Endothelial cell of umbilical vein (primary cell): ENCODE measurements around the gene PTPN9. TPM values are rescaled to one million over a fixed set of nuclear protein-coding genes. Genes with fewer than 3 reads are reported as not detected.
"Not testable (repeated sequence)": the region's sequence is repeated elsewhere in the genome, so short reads cannot be mapped to it uniquely, and the experiment has no call there.

Source experiments
- BruUV-seq: library from RNA; stranded (reverse); fragments of 400-500 nt; replicated peaks from 2 replicates; lab custom pipeline; 2021; lab: Mats Ljungman, UMichigan
- CTCF ChIA-PET: fragments of 300-600, 350-600 bp; sonication (Branson Sonifier 250); formaldehyde crosslinking; loops from one replicate; lab custom pipeline; 2021; ENCODE audit warnings: antibody characterized with exemption, inconsistent platforms; lab: Charles Lee
- POLR2A ChIA-PET: fragments of 300-600, 350-600 bp; sonication (Branson Sonifier 250); formaldehyde crosslinking; loops from one replicate; lab custom pipeline; 2021; ENCODE audit warnings: antibody characterized with exemption, inconsistent platforms; lab: Charles Lee
- DNase-seq: peaks from one replicate; pipeline ENCODE4 v3.0.0-alpha.2; 2011; ENCODE audit warnings: low read depth, low spot score
- FAIRE-seq: peaks from 2 replicates; lab custom pipeline; 2011; peaks lifted over from hg19 to GRCh38; lab: Jason Lieb, UNC
- H2AFZ ChIP-seq: 2 replicates; pipeline ENCODE4 v1.6.0; 2012; ENCODE audit warnings: low read depth, low read length, control low read depth, inconsistent platforms
- H3K27ac ChIP-seq: 2 replicates; pipeline ENCODE4 v1.5.1; 2011; ENCODE audit warnings: low read depth, mild to moderate bottlenecking, control low read depth, low read length, moderate library complexity; ENCODE audit not compliant: insufficient read depth
- H3K27me3 ChIP-seq, 2 experiments: 2 replicates each; pipeline versions ENCODE4 v1.6.0 to v1.6.1; 2011; ENCODE audit warnings: low read length in 2 of 2, mixed read lengths in 1 of 2; ENCODE audit not compliant: control insufficient read depth in 2 of 2, insufficient read depth in 2 of 2
- H3K36me3 ChIP-seq, 2 experiments: 2 replicates in 1 of 2; 3 replicates in 1 of 2; pipeline ENCODE4 v1.5.1; 2011; ENCODE audit warnings: low read length in 2 of 2, mild to moderate bottlenecking in 1 of 2, moderate library complexity in 1 of 2; ENCODE audit not compliant: control insufficient read depth in 2 of 2, insufficient read depth in 2 of 2; ENCODE audit errors: extremely low read depth in 1 of 2
- H3K4me1 ChIP-seq: 3 replicates; pipeline ENCODE4 v1.5.1; 2011; ENCODE audit warnings: mild to moderate bottlenecking, low read length; ENCODE audit not compliant: control insufficient read depth, insufficient read depth; ENCODE audit errors: extremely low read depth
- H3K4me2 ChIP-seq: 2 replicates; pipeline ENCODE4 v1.6.1; 2011; ENCODE audit warnings: low read length, control low read depth, mixed read lengths; ENCODE audit not compliant: insufficient read depth
- H3K4me3 ChIP-seq, 3 experiments: fragments of 200-600 bp in 1 of 3; sonication (generic), shearing (Covaris generic) in 1 of 3; replicated peaks in 1 of 3; 2 replicates each; pipeline ENCODE4 v1.5.1; 2011 to 2016; ENCODE audit warnings: control low read depth in 3 of 3, low read length in 3 of 3, mild to moderate bottlenecking in 2 of 3, inconsistent platforms in 1 of 3, low read depth in 1 of 3, moderate library complexity in 1 of 3; ENCODE audit not compliant: insufficient read depth in 1 of 3
- H3K79me2 ChIP-seq: 2 replicates; pipeline ENCODE4 v1.6.0; 2012; ENCODE audit warnings: low read length, inconsistent platforms; ENCODE audit not compliant: control insufficient read depth, insufficient read depth
- H3K9ac ChIP-seq: replicated peaks from 2 replicates; pipeline ENCODE3; 2011; ENCODE audit warnings: low read length, control low read depth; ENCODE audit not compliant: insufficient read depth; ENCODE audit errors: extremely low read depth
- H3K9me1 ChIP-seq: replicated peaks from 3 replicates; pipeline ENCODE4 v1.6.0; 2011; ENCODE audit warnings: mild to moderate bottlenecking, low read length; ENCODE audit not compliant: control insufficient read depth, insufficient read depth; ENCODE audit errors: extremely low read depth
- H3K9me3 ChIP-seq: replicated peaks from 2 replicates; pipeline ENCODE4 v1.5.1; 2012; ENCODE audit warnings: low read length, inconsistent platforms; ENCODE audit not compliant: control insufficient read depth, insufficient read depth
- H4K20me1 ChIP-seq: replicated peaks from 2 replicates; pipeline ENCODE3; 2011; ENCODE audit warnings: mild to moderate bottlenecking, low read length; ENCODE audit not compliant: control insufficient read depth, insufficient read depth; ENCODE audit errors: extremely low read depth
- FOS ChIP-seq: IDR thresholded peaks from 2 replicates; pipeline ENCODE4 v1.6.1; 2011; ENCODE audit warnings: mild to moderate bottlenecking, low read length, moderate library complexity, borderline replicate concordance; ENCODE audit not compliant: insufficient read depth
- dilution Hi-C: fragments of 300-500 bp; cut with MboI; formaldehyde crosslinking; loops from one replicate; pipeline ENCODE4 v1.15.0; 2019; ENCODE audit warnings: low sequenced_read_pairs; ENCODE audit not compliant: extremely low pct_ligation_motif_present
- intact Hi-C: fragments of 100-400 bp; cut with micrococcal nuclease; formaldehyde crosslinking; loops from one replicate; pipeline ENCODE4 v1.10.0; 2022
- polyA plus RNA-seq, 4 experiments: library from polyadenylated mRNA; depleted of rRNA in 3 of 4; stranded (reverse) in 3 of 4; unstranded in 1 of 4; fragments of >200 nt; gene quantifications; 2 replicates each; pipeline versions ENCODE4 v1.2.1 to v1.2.3, GENCODE V29; 2011 to 2012; ENCODE audit warnings: missing spikeins in 1 of 4
- total RNA-seq: library from RNA; stranded (reverse); gene quantifications from 2 replicates; pipeline ENCODE4 v1.2.3, GENCODE V29; 2021

The PTPN9 gene
- total and polyA plus RNA-seq, 2 donors (not counting 3 experiments of a cell fraction or from before 2014, with no cell fraction given) = 31.4 to 37.2 TPM

DNA sequence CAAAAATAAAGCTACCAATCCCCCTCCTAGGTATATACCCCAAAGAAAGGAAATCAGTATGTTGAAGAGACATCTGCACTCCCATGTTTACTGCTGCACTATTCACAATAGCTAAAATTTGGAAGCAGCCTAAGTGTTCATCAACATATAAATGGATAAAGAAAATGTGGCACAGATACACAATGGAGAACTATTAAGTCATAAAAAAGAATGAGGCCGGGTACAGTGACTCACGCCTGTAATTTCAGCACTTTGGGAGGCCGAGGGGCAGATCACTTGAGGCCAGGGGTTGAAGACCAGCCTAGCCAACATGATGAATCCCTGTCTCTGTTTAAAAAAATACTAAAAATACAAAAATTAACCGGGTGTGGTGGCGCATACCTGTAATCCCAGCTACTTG lies 10.0 kb upstream of the PTPN9 start:
- H2AFZ ChIP-seq = no peak overlapping the region
- FAIRE-seq (no peak), DNase-seq (no peak)
- no peaks in the 10 kb centered on the region for H3K9me1 ChIP-seq
- POLR2A ChIA-PET = no interaction called here
- no peak overlapping the region for H3K4me2 ChIP-seq
- intact Hi-C loops = no loop called here
- no peaks in the 10 kb centered on the region for H3K4me1 ChIP-seq
- TF ChIP-seq FOS = no peak
- no peak overlapping the region for H3K4me3 ChIP-seq
- BruUV-seq = no TSS peak
- H3K79me2 ChIP-seq = no peaks in the 10 kb centered on the region
- no peaks in the 10 kb centered on the region for H3K9me3 ChIP-seq
- no peaks in the 10 kb centered on the region for H4K20me1 ChIP-seq
- CTCF ChIA-PET = interaction anchor here (1.2 kb wide), 1 partner anchor 10 kb away, joined by 6 read pairs; no protein-coding TSS in a partner anchor
- H3K27me3 ChIP-seq = no peaks in the 10 kb centered on the region
- no peaks in the 10 kb centered on the region for H3K36me3 ChIP-seq
- H3K9ac ChIP-seq = no peak overlapping the region
- H3K27ac ChIP-seq = no peak overlapping the region
- dilution Hi-C loops = loop anchor here (25.0 kb wide), 1 partner anchor 127 kb away; the partner anchor contains the start of gene SIN3A

DNA sequence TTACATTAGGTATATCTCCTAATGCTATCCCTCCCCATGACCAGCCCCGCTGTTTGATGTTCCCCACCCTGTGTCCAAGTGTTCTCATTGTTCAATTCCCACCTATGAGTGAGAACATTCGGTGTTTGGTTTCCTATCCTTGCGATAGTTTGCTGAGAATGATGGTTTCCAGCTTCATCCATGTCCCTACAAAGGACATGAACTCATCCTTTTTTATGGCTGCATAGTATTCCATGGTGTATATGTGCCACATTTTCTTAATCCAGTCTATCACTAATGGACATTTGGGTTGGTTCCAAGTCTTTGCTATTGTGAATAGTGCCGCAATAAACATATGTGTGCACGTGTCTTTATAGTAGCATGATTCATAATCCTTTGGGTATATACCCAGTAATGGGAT lies 7.3 kb upstream of the PTPN9 start:
- H3K9me3 ChIP-seq, FAIRE-seq, H3K79me2 ChIP-seq, H3K4me2 ChIP-seq, H3K36me3 ChIP-seq, DNase-seq, POLR2A ChIA-PET, H3K27me3 ChIP-seq, H2AFZ ChIP-seq, H3K4me3 ChIP-seq, H3K9me1 ChIP-seq, H3K9ac ChIP-seq, BruUV-seq, H3K27ac ChIP-seq, intact Hi-C loops, H4K20me1 ChIP-seq, H3K4me1 ChIP-seq: not testable (repeated sequence)
- CTCF ChIA-PET = interaction anchor here (1.2 kb wide), 1 partner anchor 12 kb away, joined by 3 read pairs; no protein-coding TSS in a partner anchor
- dilution Hi-C loops = loop anchor here (25.0 kb wide), 1 partner anchor 124 kb away; the partner anchor contains the start of gene SIN3A
